Activated CD4-positive, CD25-positive, alpha-beta regulatory T cell treated with anti-CD3 and anti-CD28 coated beads, Interleukin-2, amount 50 U/mL, for 24 hours (primary cell): ENCODE data around the gene FAM236B.
"Not testable (repeated sequence)": the region's sequence is repeated elsewhere in the genome, so short reads cannot be mapped to it uniquely, and the experiment has no call there.

Experiments used
- ATAC-seq, 2 donors: fragments of 150-1000 bp; cut with Tn5 transposase; one replicate each; pipeline ENCODE4 v1.10.0; 2021; ENCODE audit warnings: mild to moderate bottlenecking in 1 of 2, moderate library complexity in 1 of 2

The FAM236B gene

DNA sequence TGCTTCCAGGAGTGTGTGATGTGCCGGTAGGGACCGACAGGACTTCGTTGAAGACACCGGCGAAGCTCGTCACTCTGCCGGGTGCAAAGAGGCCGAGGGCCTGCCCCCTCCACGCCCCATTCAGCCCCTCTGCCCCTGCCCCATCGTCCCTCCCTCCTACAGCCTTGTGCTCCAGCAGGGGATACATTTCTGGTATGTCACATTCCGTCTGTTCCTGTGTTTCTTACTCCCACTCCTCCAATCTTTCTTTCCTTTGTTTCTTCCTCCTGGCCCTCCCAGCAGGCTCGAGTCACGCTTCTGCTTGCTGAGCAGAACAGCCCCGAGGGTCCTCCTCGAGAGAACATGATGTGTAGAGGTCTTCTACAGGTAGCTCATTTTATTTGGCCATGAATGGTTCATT lies at the start of gene FAM236B:
TSS of gene FAM236B (minus strand) at position 101 of the 400 bp plus-strand sequence. CDS start at position 1, 100 bp downstream.
- ATAC-seq: not testable (repeated sequence)

DNA sequence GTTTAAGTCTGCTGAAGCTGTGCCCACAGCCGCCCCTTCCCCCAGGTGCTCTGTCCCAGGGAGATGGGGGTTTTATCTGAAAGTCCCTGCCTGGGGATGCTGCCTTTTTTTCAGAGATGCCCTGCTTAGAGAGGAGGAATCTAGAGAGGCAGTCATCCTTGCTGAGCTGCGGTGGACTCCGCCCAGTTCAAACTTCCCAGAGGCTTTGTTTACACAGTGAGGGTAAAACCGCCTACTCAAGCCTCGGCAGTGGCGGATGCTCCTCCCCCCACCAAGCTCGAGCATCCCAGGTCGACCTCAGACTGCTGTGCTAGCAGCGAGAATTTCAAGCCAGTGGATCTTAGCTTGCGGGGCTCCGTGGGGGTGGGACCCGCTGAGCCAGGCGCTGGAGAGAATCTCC lies 48.2 kb upstream of the FAM236B start:
- ATAC-seq: not testable (repeated sequence)

DNA sequence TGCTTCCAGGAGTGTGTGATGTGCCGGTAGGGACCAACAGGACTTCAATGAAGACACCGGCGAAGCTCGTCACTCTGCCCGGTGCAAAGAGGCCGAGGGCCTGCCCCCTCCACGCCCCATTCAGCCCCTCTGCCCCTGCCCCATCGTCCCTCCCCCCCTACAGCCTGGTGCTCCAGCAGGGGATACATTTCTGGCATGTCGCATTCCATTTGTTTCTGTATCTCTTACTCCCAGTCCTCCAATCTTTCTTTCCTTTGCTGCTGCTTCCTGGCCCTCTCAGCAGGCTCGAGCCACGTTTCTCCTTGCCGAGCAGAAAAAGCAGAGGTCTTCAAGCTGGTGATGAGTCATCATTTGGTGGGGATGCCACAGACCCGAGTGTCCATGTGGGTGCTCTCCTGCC lies 25.6 kb upstream of the FAM236B start, which contains the start of gene FAM236D:
TSS of gene FAM236D (minus strand) at position 101 of the 400 bp plus-strand sequence. CDS start at position 1, 100 bp downstream.
- not testable (repeated sequence) for ATAC-seq

DNA sequence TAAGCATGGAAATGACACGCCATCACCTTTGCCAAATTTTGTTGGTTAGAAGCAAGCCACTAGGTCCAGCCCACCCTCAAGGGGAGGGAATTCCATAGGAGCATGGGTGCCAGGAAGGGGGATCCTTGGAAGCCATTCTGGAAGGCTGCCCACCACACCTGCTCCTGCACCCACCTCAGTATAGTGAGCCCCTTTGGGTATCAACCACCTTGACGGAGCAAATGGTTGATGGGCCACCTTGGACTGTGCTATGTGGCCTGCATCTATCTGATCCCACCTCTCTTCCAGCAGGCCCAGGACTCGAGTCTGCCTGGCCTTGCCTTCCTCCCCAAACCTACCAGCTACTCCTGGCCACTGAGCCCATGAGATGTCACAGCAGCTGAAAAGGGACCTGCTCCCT lies 7.9 kb upstream of the FAM236B start:
- ATAC-seq: not testable (repeated sequence)

DNA sequence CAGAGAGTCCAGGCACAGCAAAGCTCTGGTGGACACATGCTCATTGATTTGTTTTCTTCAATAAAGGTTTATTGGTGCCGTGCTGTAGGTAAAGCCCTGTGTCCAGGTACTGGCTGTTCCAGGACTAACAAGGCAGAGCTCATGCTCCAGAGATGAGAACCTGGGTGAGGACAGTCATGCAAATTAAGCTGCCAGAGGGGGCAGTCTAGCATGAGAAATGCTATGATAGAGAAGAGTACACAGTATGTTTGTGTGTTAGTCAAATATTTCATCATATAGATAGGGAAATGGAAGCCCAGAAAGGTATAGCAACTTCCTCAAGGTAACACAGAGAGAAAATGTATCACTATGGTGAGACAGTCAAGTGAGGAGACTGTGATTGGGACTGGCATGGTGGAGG lies 5.7 kb upstream of the FAM236B start:
- not testable (repeated sequence) for ATAC-seq

DNA sequence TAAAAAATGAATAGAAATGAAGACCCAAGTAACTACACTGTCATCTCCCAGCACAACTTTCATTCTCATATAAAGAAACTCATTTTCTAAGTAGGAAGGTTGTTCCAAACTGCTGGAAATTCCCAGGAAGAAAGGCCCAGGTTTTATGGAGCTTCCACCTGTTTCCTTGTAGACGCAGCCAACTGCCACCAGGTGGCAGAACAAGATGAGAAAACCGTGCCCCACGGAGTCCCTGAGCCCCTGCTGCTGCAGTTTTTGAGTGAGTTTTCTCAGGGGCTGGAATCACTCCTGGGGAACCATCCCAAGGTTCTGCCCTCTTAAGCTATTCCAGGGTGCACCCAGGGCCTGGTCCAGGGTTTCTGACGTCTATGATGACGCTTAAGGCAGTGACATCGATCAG lies 1.5 kb upstream of the FAM236B start:
- ATAC-seq: not testable (repeated sequence)

DNA sequence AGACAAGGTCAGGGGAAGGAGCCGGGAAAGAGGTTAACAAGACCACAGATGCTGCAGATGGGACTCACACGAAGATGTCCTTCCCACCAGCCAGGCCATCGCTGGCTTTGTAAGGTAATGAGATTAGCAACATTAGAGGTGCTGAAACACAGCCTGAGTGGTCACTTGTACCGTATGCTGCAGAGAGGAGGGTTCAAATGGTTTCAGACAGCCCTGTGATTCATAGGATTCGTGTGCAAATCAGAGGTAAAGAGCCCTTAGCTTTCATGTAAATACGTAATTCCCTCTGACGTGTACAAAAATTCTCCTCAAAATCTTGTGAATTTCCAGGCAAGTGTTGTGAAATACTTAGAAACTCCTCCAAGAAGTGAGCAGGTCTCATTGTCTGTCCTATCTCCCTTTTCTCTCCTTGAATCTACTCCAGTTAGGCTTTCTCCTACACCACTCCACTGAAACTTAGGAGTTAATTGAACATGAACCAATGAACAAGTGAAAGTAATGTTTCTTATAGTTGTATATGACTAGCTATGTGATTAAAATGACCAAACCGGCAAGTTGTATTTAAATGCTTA lies 991 bp upstream of the FAM236B start:
- ATAC-seq: not testable (repeated sequence)

DNA sequence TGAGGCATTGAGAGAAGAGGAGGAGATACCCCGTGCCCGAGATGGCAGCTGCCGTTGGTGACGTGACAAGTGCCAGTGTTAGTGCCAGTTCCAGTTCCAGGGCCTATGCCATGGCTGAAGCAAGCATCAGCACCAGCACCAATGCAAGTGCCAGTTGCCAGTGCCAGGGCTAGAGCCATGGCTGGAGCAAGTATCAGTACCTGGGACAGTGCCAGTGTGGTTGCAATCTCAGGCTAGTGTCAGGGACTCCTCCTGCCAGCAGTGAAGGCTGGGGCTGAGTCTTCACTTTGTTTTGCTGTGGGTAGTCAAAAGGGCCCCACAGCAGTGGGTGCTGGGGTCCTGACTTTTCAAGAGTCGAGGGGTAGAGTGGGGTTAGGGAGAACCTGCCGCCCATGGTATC lies 4.3 kb downstream of the FAM236B start:
- not testable (repeated sequence) for ATAC-seq

DNA sequence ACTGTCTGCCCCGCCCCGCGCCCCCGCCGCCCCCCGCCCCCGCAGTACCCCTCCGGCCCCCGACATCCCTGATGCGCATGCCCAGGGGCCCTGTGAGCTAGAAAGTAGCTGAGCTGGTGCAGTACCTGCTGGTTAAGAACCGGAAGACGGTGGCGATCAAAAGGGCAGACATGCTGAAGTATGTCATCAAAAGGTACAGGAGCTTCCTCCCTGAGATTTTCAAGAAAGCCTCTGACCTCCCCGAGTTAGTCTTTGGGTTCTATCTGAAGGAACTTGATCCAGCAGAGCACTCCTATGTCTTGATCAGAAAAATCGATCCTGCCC lies 5.0 kb downstream of the FAM236B start:
- peak; percentile 81 to 83 for ATAC-seq

DNA sequence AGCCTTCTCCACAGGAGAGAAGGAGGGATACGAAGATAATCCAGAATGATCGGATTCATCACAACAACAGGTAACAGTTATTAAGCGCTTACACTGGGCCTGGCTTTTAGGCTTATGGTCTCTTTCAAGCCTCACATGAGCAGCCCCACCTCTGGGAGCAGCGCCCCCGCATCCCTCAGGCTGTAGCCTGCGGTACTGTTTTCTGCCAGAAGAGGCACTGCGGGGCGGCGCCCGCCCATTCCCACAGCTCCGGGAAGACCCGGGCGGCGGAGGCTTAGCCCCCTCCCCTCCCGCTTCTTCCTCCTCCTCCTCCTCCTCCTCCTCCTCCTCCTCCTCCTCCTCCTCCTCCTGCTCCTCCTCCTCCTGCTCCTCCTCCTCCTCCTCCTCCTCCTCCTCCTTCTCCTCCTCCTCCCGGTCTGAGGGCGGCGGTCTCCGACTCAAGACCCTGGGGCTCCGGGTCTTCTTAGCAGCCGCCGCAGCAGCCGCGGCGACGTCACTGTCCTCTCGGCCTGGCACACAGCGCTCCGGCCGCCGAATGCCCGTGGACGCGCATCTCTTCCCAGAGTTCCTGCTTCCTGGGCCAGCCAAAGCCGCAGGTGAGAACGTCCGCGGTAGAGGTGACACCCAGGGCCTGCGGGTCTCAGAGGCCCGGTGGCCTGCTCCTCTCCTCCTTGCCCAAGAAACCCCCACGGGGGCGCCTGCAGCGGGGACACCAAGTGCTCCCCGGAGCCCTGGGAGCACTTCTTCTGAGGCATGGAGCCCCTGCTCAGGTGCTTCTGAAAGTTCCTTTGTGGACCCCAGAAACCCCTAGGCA lies 5.6 kb downstream of the FAM236B start, which contains the start of gene DMRTC1B:
TSS of gene DMRTC1B (plus strand) at position 238 of the 814 bp plus-strand sequence. CDS start 68,246 bp downstream, outside the sequence.
- ATAC-seq: peak; percentile 78 to 79

DNA sequence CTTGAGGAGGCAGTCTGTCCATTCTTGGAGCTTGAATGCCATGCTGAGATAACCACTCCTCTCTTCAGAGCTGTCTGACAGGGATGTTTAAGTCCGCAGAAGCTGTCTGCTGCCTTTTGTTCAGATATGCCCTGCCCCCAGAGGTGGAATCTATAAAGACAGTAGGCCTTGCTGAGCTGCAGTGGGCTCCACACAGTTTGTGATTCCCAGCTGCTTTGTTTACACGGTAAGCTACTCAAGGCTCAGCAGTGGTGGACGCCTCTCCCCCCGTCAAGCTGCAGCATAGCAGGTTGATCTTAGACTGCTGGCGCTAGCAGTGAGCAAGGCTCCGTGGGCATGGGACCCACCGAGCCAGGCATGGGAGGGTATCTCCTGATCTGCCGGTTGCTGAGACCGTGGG lies 22.0 kb downstream of the FAM236B start:
- ATAC-seq: not testable (repeated sequence)

DNA sequence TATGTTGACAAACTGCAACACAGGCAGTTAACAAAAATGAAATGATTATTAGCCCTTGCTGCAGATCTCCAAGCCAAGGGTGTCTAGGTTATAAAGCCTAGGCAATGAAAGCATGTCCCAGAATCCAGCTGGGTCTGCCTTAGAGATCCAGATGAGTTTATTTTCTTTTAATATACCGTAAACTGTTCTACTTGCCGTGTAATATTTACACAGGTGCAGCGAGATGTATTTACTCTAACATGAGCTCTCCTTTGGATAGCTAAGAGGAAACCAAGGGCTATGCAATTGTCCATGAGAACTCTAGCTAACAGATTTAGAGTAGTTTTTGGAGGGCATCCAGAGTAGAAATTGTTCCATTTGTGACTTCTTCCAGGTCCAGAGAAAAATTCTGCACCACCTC lies 33.9 kb downstream of the FAM236B start:
- ATAC-seq: not testable (repeated sequence)

DNA sequence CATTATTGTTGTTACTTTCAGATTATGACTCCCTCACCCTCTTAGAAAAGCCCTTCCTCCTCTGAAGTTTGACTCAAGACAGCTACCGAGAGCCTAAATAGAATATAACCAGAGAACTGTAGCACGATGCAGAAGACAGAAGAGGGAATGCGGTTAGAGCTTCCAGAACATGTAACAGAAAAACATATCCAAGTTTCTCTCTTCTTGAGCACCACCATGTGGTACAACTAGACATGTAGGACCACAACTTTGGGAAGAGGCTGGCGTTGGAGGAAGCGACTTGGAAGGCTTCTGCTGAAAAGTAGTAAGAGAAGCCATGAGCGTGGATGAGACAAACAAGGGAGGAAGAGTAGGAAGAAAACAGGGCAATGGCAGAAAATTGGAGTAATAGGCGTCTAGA lies 36.9 kb downstream of the FAM236B start:
- not testable (repeated sequence) for ATAC-seq

DNA sequence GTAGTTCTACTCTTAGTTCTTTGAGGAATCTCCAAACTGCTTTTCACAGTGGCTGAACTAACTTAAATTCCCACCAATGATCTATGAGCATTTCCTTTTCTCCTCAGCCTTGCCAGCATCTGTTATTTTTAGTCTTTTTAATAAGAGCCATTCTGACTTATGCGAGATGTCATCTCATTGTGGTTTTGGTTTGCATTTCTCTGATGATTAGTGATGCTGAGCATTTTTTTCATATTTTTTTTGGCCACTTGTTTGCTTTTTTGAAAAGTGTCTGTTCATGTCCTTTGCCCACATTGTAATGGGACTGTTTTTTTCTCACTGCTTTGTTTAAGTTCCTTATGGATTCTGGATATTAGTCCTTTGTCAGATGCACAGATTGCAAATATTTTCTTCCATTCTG lies 46.9 kb downstream of the FAM236B start:
- no peak for ATAC-seq

DNA sequence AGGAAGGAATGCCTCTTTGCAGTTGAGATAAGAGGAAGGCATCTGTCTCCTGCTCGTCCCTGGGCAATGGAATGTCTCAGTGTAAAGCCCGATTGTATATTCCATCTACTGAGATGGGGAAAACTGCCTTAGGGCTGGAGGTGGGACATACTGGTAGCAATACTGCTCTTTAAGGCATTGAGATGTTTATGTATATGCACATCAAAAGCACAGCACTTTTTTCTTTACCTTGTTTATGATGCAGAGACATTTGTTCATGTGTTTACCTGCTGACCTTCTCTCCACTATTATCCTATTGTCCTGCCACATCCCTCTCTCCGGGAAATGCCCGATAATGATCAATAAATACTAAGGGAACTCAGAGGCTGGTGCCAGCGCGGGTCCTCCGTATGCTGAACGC lies 48.8 kb downstream of the FAM236B start:
- not testable (repeated sequence) for ATAC-seq
